HEK293T (cell line): ENCODE results near the gene MEGF6.

Experiments
- CTCF ChIA-PET: fragments of 350-600 bp; formaldehyde crosslinking; extraction: SDS; loops from one replicate; lab custom pipeline; 2021; ENCODE audit warnings: antibody characterized with exemption, inconsistent platforms; lab: Yijun Ruan, JAX
- POLR2A ChIA-PET: fragments of 350-600 bp; formaldehyde crosslinking; extraction: SDS; loops from one replicate; lab custom pipeline; 2020; ENCODE audit warnings: antibody characterized with exemption, inconsistent platforms; lab: Yijun Ruan, JAX
- DNase-seq: peaks from one replicate; pipeline ENCODE4 v3.0.0; 2012; ENCODE audit warnings: mixed read lengths; ENCODE audit errors: extremely low spot score
- ARNT ChIP-seq: fragments of 450-650 bp; IDR thresholded peaks from 2 replicates; pipeline ENCODE4 v1.6.1; 2017; ENCODE audit warnings: mild to moderate bottlenecking
- BHLHE40 ChIP-seq: fragments of 450-650 bp; IDR thresholded peaks from 2 replicates; pipeline ENCODE4 v1.6.1; 2016; ENCODE audit warnings: mild to moderate bottlenecking, moderate library complexity, borderline replicate concordance
- CTBP1 ChIP-seq: fragments of 450-650 bp; IDR thresholded peaks from 2 replicates; pipeline ENCODE4 v1.6.1; 2016; ENCODE audit warnings: borderline replicate concordance
- ELF4 ChIP-seq: fragments of 450-650 bp; IDR thresholded peaks from 2 replicates; pipeline ENCODE4 v1.6.1; 2017; ENCODE audit warnings: antibody characterized with exemption
- FOXA1 ChIP-seq: fragments of 450-650 bp; IDR thresholded peaks from 2 replicates; pipeline ENCODE4 v1.6.1; 2016; ENCODE audit warnings: mild to moderate bottlenecking
- FOXK2 ChIP-seq: fragments of 450-650 bp; IDR thresholded peaks from 2 replicates; pipeline ENCODE4 v1.6.1; 2016; ENCODE audit warnings: mild to moderate bottlenecking
- FOXM1 ChIP-seq: fragments of 450-650 bp; IDR thresholded peaks from 2 replicates; pipeline ENCODE4 v1.6.1; 2017; ENCODE audit warnings: mild to moderate bottlenecking, borderline replicate concordance
- HDGF ChIP-seq: fragments of 450-650 bp; IDR thresholded peaks from 2 replicates; pipeline ENCODE4 v1.6.1; 2017; ENCODE audit warnings: antibody characterized with exemption, borderline replicate concordance
- L3MBTL2 ChIP-seq: fragments of 450-650 bp; conservative IDR thresholded peaks from 2 replicates; pipeline ENCODE4 v1.6.1; 2016; ENCODE audit warnings: mild to moderate bottlenecking
- LEF1 ChIP-seq: fragments of 450-650 bp; IDR thresholded peaks from 2 replicates; pipeline ENCODE4 v1.6.1; 2017; ENCODE audit warnings: mild to moderate bottlenecking, borderline replicate concordance
- NFRKB ChIP-seq: fragments of 450-650 bp; IDR thresholded peaks from 2 replicates; pipeline ENCODE4 v1.6.1; 2016; ENCODE audit warnings: mild to moderate bottlenecking, moderate library complexity
- SP1 ChIP-seq: fragments of 450-650 bp; IDR thresholded peaks from 2 replicates; pipeline ENCODE4 v1.6.1; 2017
- SUZ12 ChIP-seq: fragments of 450-650 bp; IDR thresholded peaks from 2 replicates; pipeline ENCODE4 v1.6.1; 2016; ENCODE audit warnings: mild to moderate bottlenecking
- TARDBP ChIP-seq: fragments of 450-650 bp; IDR thresholded peaks from 2 replicates; pipeline ENCODE4 v1.6.1; 2016
- ZNF384 ChIP-seq: fragments of 450-650 bp; IDR thresholded peaks from 2 replicates; pipeline ENCODE4 v1.6.1; 2016
- TF ChIP-seq, protein P1 (sequence below): fragments of 450-650 bp; IDR thresholded peaks from 2 replicates; pipeline ENCODE4 v1.6.1; 2016

The MEGF6 gene

GRCh38 chr1:3636080-3636479, 24.8 kb upstream of the MEGF6 start:
- TF ChIP-seq LEF1 = no peak
- ChIA-PET POLR2A (no interaction called here), CTCF (interaction anchor here (0.9 kb wide), 1 partner anchor 17 kb away, joined by 4 read pairs; no protein-coding TSS in a partner anchor)

DNA sequence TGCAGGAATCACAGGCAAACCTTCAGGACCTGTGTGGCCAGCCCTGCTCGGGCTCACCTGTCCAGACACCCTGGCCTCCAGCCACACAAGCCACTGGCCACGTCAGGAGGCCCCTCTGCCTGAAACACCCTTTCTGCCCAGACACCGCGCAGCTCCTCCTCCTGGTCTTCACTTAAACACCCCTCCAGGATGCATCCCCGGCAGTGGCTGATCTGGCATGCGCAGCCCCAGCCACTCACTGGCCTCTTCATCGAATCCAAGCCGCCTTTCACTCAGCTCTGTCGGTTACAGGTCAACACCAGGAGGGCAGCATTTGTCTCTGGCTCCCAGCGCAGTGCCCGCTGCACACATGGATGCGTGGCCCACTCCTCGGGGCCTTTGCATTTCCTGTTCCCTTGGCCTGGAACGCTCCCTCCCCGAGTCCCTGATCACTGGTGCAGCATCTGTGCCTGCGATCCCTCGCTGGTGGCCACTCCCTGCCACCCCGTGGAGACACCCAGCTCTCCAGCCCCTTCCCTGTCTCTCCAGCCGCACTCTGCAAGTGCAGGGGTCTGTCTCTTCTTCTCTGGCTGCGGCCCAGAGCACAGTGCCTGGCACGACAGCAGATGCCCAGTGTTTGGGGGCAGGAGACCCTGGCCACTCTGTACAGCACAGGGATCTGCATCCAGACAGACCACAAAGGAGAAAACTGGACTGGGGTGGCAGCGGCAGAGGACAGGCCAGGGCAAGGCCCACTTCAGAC, 22.9 kb upstream of the MEGF6 start:
- CTCF ChIA-PET = no interaction called here
- POLR2A ChIA-PET = no interaction called here
- TF ChIP-seq LEF1 (no peak), CTBP1 (no peak), SUZ12 (no peak), FOXA1 (no peak), ARNT (no peak), NFRKB (no peak), FOXM1 (no peak), SP1 (no peak)
- no peak for DNase-seq

More at GRCh38 chr1:3636080-3636479, 24.8 kb upstream of the MEGF6 start:
- no peak for DNase-seq

GRCh38 chr1:3633344-3634058, 22.2 kb upstream of the MEGF6 start:
- CTCF ChIA-PET = no interaction called here

DNA sequence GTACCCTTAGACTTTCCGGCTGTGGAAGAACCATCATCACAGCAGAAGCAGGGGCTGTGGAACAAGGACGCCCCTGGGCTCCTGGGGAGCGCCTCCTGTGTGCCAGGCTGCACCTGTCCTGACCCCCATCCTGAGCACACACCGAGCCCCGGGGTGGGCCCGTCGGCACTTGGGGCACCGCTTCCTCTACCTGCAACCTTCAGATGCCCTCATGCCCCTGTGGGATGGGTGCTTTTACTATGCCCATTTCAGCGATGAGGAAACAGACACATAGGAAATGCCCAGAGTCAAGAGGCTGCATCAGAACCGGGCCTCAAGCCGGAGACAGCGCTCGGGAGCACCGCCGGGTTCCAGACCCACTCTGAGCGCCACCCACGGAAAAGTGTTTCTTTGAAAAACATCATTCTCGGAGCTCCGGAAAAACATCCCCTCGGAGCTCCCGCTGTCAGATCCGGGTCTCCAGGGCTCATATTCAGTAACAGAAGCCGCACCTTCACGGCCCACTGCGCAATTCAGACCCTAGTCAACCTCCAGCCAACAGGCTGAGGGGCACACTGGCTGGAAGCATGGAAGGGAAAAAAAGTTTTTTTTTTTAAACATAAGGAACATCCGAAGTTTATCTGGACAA, 21.5 kb upstream of the MEGF6 start:
- no peak for TF ChIP-seq LEF1
- TF ChIP-seq SP1 = no peak
- TF ChIP-seq HDGF = no peak
- TF ChIP-seq, protein P1, sequence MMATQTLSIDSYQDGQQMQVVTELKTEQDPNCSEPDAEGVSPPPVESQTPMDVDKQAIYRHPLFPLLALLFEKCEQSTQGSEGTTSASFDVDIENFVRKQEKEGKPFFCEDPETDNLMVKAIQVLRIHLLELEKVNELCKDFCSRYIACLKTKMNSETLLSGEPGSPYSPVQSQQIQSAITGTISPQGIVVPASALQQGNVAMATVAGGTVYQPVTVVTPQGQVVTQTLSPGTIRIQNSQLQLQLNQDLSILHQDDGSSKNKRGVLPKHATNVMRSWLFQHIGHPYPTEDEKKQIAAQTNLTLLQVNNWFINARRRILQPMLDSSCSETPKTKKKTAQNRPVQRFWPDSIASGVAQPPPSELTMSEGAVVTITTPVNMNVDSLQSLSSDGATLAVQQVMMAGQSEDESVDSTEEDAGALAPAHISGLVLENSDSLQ = no peak
- TF ChIP-seq FOXK2 = no peak
- TF ChIP-seq L3MBTL2 = no peak
- TF ChIP-seq FOXM1 = no peak
- TF ChIP-seq TARDBP = no peak
- no peak for TF ChIP-seq NFRKB
- TF ChIP-seq CTBP1 = no peak
- TF ChIP-seq SUZ12 = no peak
- no peak for TF ChIP-seq ELF4
- DNase-seq = no peak
- CTCF ChIA-PET = interaction anchor here (0.6 kb wide), 1 partner anchor 180 kb away, joined by 3 read pairs; no protein-coding TSS in a partner anchor
- POLR2A ChIA-PET = no interaction called here

More at GRCh38 chr1:3633344-3634058, 22.2 kb upstream of the MEGF6 start:
- POLR2A ChIA-PET = no interaction called here
- DNase-seq = no peak
- TF ChIP-seq NFRKB = no peak

GRCh38 chr1:3632298-3632697, 21.0 kb upstream of the MEGF6 start:
- ChIA-PET POLR2A (no interaction called here), CTCF (interaction anchor here (0.6 kb wide), 1 partner anchor 179 kb away, joined by 3 read pairs; no protein-coding TSS in a partner anchor)
- no peak for TF ChIP-seq TARDBP
- no peak for TF ChIP-seq ARNT
- TF ChIP-seq LEF1 = no peak
- TF ChIP-seq CTBP1 = no peak
- no peak for TF ChIP-seq SP1
- no peak for TF ChIP-seq ELF4
- no peak for TF ChIP-seq FOXA1
- no peak for DNase-seq

GRCh38 chr1:3631320-3632260, 20.3 kb upstream of the MEGF6 start:
- TF ChIP-seq SUZ12 (no peak), FOXK2 (no peak), L3MBTL2 (no peak), ARNT (no peak), CTBP1 (no peak), TARDBP (no peak), ZNF384 (no peak), FOXM1 (no peak), BHLHE40 (no peak)
- TF ChIP-seq, protein P1 = no peak
- POLR2A ChIA-PET = no interaction called here
- CTCF ChIA-PET = interaction anchor here (0.6 kb wide), 1 partner anchor 178 kb away, joined by 3 read pairs; no protein-coding TSS in a partner anchor
- no peak for DNase-seq
